ENCODE measurements around the gene LIME1.

Gene LIME1

GRCh38 chr20:63750807-63751470, 14.5 kb downstream of the LIME1 start:
- DNase-seq (ENCODE audit: low spot score): no peak

GRCh38 chr20:63751471-63752271, 15.2 kb downstream of the LIME1 start:
- DNase-seq (ENCODE audit: low spot score): no peak

- DNase-seq (ENCODE audit: low spot score): no peak
These were observed 16.1 kb downstream of the LIME1 start for GRCh38 chr20:63752411-63753101.

- DNase-seq (ENCODE audit: low spot score): no peak
These were observed 16.9 kb downstream of the LIME1 start for GRCh38 chr20:63753381-63753780.

GRCh38 chr20:63754008-63754407, 17.5 kb downstream of the LIME1 start:
- no peak for DNase-seq (ENCODE audit: low spot score)

GRCh38 chr20:63755933-63756647, 19.6 kb downstream of the LIME1 start:
- DNase-seq (ENCODE audit: low spot score): no peak

GRCh38 chr20:63756648-63756991, 20.2 kb downstream of the LIME1 start:
- DNase-seq (ENCODE audit: low spot score): no peak

GRCh38 chr20:63758152-63758551, 21.7 kb downstream of the LIME1 start:
- DNase-seq (ENCODE audit: low spot score): no peak

GRCh38 chr20:63759377-63759901, 23.0 kb downstream of the LIME1 start:
- no peak for DNase-seq (ENCODE audit: low spot score)

- DNase-seq (ENCODE audit: low spot score): no peak
These were observed 28.8 kb downstream of the LIME1 start for GRCh38 chr20:63765082-63765873.

GRCh38 chr20:63765902-63766301, 29.4 kb downstream of the LIME1 start:
- DNase-seq (ENCODE audit: low spot score): no peak

GRCh38 chr20:63766695-63767426, 30.4 kb downstream of the LIME1 start:
- DNase-seq (ENCODE audit: low spot score): no peak

- DNase-seq (ENCODE audit: low spot score): no peak
These were observed 31.0 kb downstream of the LIME1 start for GRCh38 chr20:63767456-63767855.

GRCh38 chr20:63767886-63768285, 31.4 kb downstream of the LIME1 start:
- DNase-seq (ENCODE audit: low spot score): no peak

- DNase-seq (ENCODE audit: low spot score): no peak
These were observed 32.4 kb downstream of the LIME1 start for GRCh38 chr20:63768591-63769515.

GRCh38 chr20:63769891-63770474, 33.5 kb downstream of the LIME1 start:
- no peak for DNase-seq (ENCODE audit: low spot score)

GRCh38 chr20:63771046-63771707, 34.7 kb downstream of the LIME1 start:
- DNase-seq (ENCODE audit: low spot score): no peak

- DNase-seq (ENCODE audit: low spot score): no peak
These were observed 36.5 kb downstream of the LIME1 start for GRCh38 chr20:63772781-63773518.

Measured in activated CD4-positive, alpha-beta T cell treated with anti-CD3 and anti-CD28 coated beads, Interleukin-2, Interleukin-4, amounts not matched to agents 100 ng/mL and 50 ng/mL, durations not matched to agents 16 hours and 8 hours (primary cell).